GM20000 (cell line): ENCODE measurements around the gene PPP4C.

Experiments used
- DNase-seq: peaks from one replicate; pipeline ENCODE4 v3.0.0; 2012; ENCODE audit warnings: low spot score
- TF ChIP-seq, protein P1 (sequence below): IDR thresholded peaks from 2 replicates; pipeline ENCODE4 v1.5.1; 2012; ENCODE audit warnings: mild to moderate bottlenecking, control low read depth; ENCODE audit errors: extremely low read depth, missing control alignments

Gene PPP4C

DNA sequence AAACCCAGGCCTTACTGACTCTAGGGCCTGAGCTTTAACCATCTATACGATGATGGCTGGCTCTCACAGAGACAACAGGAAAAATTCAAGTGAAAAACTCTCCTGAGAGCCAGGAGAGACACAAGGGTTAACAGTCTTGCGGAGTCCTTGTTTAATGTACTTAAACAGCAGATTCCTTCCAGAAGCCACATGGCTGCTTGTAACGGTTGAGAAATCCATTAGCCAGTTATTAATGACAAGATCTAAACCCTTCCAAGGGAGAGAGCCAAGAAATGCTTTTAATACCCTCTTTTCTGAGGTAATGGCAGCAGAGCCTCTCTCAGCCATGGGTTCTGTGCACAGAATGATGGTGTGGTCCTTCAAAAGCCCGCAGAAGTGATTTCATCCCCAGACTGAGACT lies 15.4 kb upstream of the PPP4C start:
- TF ChIP-seq, protein P1, sequence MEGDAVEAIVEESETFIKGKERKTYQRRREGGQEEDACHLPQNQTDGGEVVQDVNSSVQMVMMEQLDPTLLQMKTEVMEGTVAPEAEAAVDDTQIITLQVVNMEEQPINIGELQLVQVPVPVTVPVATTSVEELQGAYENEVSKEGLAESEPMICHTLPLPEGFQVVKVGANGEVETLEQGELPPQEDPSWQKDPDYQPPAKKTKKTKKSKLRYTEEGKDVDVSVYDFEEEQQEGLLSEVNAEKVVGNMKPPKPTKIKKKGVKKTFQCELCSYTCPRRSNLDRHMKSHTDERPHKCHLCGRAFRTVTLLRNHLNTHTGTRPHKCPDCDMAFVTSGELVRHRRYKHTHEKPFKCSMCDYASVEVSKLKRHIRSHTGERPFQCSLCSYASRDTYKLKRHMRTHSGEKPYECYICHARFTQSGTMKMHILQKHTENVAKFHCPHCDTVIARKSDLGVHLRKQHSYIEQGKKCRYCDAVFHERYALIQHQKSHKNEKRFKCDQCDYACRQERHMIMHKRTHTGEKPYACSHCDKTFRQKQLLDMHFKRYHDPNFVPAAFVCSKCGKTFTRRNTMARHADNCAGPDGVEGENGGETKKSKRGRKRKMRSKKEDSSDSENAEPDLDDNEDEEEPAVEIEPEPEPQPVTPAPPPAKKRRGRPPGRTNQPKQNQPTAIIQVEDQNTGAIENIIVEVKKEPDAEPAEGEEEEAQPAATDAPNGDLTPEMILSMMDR = no peak
- DNase-seq = no peak

DNA sequence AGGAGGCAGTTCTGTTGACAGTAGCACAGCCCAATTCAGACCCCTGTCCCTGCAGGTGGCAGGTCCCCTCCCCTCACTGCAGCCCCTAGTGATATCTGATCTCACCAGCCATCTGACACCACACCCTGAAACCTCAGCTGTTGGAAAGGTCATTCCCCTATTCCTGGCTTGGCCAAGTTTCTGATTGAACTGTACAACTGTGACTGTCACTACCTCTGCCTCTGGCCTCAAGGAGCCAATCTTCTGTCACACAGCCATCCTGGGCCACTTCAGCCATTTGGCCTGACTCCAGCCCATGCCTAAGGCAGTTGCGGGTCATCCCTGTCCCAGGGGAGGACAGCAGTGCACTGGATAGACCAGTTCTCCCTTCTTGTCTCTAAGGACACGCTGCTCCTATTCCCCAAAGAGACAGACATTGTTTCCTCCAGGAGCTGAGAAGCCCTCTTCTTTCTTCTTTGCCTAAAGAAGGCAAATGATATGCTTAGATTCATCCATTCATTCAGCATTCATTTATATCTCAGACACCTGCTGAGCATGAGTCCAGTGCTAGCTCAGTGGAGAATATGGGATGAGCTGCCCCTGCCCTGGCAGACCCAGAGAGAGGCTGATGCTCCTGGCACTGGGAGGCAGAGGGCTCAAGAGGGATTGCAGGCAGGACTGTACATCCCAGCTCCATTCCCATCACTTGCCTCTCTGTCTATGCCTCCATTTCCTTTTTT lies 14.8 kb upstream of the PPP4C start:
- TF ChIP-seq, protein P1 = no peak
- no peak for DNase-seq

DNA sequence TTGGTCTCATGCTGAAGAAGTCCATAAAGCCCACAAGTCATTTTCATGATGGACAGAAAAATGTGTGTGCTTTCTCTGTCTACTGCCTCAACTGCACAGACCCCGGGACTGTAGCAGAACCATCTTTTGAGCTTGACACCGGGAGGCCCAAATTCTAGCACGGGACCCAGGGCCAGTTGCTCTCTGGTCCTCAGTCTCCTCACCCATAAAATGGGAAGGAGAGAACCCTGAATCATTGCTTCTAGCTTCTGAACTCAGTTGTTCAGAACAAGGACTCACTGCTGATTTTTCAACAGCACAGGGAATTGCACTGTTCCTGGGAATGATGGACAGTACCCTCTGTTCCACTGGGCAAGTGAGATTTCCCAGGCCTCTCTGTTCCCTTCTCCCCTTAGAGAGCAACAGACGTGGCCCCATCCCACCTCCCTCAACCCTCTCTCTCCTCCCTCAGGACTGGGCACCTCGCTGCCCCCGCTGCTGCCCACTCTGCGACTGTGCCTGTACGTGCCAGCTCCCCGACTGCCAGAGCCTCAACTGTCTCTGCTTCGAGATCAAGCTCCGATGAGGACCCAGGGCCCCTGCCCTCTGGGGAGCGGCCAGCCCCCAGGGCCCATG lies 12.4 kb upstream of the PPP4C start:
- TF ChIP-seq, protein P1 = no peak
- DNase-seq = no peak

DNA sequence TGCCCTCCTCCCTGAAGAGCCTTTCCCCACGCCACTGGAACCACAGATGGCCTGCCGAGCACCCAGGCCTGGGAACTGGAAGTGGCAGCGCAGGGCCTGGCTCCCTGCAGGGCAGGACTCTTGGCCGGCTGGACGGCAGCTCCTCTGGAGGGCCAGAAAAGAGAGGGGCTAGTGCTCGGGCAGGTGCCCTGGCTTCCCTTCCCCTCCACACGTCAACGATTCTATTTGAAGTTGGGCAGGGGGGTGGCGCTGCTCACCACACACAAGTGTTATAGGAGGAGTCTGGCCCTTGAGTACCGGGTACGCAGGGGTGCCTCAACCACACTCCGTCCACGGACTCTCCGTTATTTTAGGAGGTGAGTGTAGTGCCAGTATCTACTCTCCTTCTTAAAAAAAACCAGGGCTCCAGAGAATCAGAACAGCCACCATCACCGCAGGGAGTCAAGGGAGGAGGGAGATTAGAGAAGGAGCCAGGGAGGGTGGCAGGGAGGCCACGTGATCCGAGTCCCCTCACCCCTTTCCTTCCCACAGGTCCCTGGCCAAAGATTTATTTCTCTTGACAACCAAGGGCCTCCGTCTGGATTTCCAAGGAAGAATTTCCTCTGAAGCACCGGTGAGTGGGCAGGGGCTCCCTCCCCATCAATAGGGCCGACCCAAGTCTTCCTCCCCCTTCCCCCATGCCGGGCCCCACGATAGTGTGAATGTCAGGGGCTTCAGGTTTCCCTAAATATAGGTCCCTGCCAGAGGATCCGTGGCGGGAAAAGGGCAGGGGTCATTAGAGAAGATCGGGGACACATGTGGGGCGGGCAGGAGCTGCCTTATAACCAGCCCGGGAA lies 11.7 kb upstream of the PPP4C start:
- DNase-seq = peak; percentile 84
- TF ChIP-seq, protein P1 = peak; percentile 36

DNA sequence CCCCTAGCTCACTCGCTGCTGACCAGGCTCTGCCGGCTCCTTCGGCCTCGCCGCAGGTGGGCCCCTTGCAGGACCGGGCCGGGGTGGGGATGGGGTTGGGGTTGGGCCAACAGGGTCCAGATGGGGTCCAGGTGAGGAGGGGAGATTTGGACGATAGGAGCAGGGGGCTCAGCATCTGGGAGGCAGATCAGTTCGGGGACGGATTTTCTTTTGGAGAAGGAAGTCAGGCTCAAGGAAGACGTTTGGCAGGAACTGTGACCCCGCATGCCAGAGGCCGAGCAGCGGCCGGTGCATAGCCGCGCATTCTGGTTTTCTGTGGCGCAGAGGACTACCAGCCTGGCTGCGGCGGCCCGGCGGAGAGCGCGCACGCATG lies 11.1 kb upstream of the PPP4C start:
- no peak for DNase-seq
- TF ChIP-seq, protein P1 = no peak

DNA sequence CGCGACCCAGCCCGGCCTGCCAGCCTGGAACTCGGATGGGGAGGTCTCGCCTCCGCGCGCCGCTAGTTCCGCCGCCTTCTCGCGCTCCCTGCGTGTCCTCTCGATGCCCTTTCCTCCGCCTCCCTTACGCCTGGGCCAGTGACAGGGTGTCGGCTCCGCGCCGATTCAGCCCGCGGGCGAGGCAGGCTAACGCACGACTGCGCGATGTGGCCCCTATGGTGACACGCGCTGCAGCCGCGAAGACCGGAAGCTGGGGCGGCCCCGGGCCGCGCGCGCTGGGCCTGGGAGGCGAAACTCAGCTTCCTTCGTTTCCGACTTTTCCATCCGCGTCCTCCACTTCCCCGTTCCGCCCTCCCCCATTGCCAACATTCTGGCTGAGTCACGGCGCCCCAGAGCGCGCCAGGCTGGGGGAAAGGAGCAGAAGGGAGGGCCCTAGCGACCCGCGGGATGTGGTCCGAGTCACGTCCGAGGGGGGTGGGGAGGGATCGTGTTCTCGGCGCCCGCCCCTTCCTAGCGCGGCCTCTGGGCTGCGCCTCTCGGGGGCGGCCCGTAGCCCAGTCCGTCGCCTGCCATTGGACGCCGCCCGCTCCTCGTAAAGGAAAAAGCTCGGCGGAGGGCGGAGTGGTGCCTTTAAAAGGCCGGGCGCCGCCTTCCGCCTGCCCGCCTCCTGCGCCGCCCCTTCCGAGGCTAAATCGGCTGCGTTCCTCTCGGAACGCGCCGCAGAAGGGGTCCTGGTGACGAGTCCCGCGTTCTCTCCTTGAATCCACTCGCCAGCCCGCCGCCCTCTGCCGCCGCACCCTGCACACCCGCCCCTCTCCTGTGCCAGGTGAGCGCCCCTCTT lies 10.5 kb upstream of the PPP4C start, which contains the start of gene ALDOA:
Gene ALDOA (plus strand): TSS at position 659 of the 841 bp plus-strand sequence. CDS start 1,138 bp downstream, outside the sequence.
- TF ChIP-seq, protein P1 = no peak
- peak; percentile 97 for DNase-seq
